Measurements from ENCODE around the gene PPP2CA. TPM values are rescaled to one million over a fixed set of nuclear protein-coding genes. Genes with fewer than 3 reads are reported as not detected.
A peak's percentile ranks its signal among the peaks of the same experiment; 100 is the strongest.

PPP2CA gene
- total and polyA plus RNA-seq, 2 of the 13 experiments (the other 11 are each of a cell fraction or from before 2014, with no cell fraction given) = 82.4 to 171 TPM

GRCh38 chr5:134242146-134242545 is 16.3 kb upstream of the PPP2CA start (continued):
- TF ChIP-seq ZNF660 (CRISPR knock-in tag; IDR thresholded peaks at IDR 0.05; ENCODE audit: borderline replicate concordance, low read depth) (no peak), MLX (CRISPR knock-in tag; IDR thresholded peaks at IDR 0.05) (no peak), ZNF180 (CRISPR knock-in tag; IDR thresholded peaks at IDR 0.05; ENCODE audit: borderline replicate concordance, low read depth) (no peak), ARID5B (CRISPR knock-in tag; IDR thresholded peaks at IDR 0.05) (peak; percentile 14; the same call in 1 of the 2 replicates), AKAP8 (CRISPR knock-in tag; IDR thresholded peaks at IDR 0.05) (no peak), DMTF1 (CRISPR knock-in tag; IDR thresholded peaks at IDR 0.05) (no peak), SIX1 (CRISPR knock-in tag; IDR thresholded peaks at IDR 0.05; ENCODE audit: borderline replicate concordance) (no peak), SOX5 (CRISPR knock-in tag; IDR thresholded peaks at IDR 0.05; ENCODE audit: borderline replicate concordance) (peak; percentile 26; the same call in 1 of the 2 replicates), FOXA3 (CRISPR knock-in tag; IDR thresholded peaks at IDR 0.05) (peak; percentile 82), BHLHE40 (IDR thresholded peaks at IDR 0.05; ENCODE audit: low read length) (peak; percentile 98), ARID4A (CRISPR knock-in tag; IDR thresholded peaks at IDR 0.05; ENCODE audit: borderline replicate concordance) (peak; percentile 33; the same call in 1 of the 2 replicates), CAMTA2 (CRISPR knock-in tag; IDR thresholded peaks at IDR 0.05; ENCODE audit: borderline replicate concordance) (no peak), MXI1 (IDR thresholded peaks at IDR 0.05; ENCODE audit: borderline replicate concordance, low read depth, low read length) (peak; percentile 40; the same call in 1 of the 3 replicates), HDAC6 (IDR thresholded peaks at IDR 0.05; ENCODE audit: low read depth, low read length) (no peak), ARHGAP35 (CRISPR knock-in tag; IDR thresholded peaks at IDR 0.05; ENCODE audit: borderline replicate concordance) (no peak), RORA (CRISPR knock-in tag; IDR thresholded peaks at IDR 0.05) (no peak), DBP (CRISPR knock-in tag; IDR thresholded peaks at IDR 0.05; ENCODE audit: not compliant biosample characterization) (no peak), ZNF605 (CRISPR knock-in tag; IDR thresholded peaks at IDR 0.05) (no peak), FOSL2 (CRISPR knock-in tag; IDR thresholded peaks at IDR 0.05) (peak; percentile 77)

Measured in HepG2 (cell line).